ENCODE measurements around the gene C14orf180.

GRCh38 chr14:104638190-104638589, 58.6 kb downstream of the C14orf180 start:
- TF ChIP-seq, protein P1, sequence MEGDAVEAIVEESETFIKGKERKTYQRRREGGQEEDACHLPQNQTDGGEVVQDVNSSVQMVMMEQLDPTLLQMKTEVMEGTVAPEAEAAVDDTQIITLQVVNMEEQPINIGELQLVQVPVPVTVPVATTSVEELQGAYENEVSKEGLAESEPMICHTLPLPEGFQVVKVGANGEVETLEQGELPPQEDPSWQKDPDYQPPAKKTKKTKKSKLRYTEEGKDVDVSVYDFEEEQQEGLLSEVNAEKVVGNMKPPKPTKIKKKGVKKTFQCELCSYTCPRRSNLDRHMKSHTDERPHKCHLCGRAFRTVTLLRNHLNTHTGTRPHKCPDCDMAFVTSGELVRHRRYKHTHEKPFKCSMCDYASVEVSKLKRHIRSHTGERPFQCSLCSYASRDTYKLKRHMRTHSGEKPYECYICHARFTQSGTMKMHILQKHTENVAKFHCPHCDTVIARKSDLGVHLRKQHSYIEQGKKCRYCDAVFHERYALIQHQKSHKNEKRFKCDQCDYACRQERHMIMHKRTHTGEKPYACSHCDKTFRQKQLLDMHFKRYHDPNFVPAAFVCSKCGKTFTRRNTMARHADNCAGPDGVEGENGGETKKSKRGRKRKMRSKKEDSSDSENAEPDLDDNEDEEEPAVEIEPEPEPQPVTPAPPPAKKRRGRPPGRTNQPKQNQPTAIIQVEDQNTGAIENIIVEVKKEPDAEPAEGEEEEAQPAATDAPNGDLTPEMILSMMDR (conservative IDR thresholded peaks at IDR 0.05; ENCODE audit: low read depth, low read length): no peak
- TF ChIP-seq EZH2 (IDR thresholded peaks at IDR 0.05; ENCODE audit: borderline replicate concordance, low read depth, low read length, poor library complexity, severe bottlenecking): no peak

Data from A673 (cell line).